CD14-positive monocyte (primary cell): ENCODE data around the gene NUP85. TPM values are rescaled to one million over a fixed set of nuclear protein-coding genes. Genes with fewer than 3 reads are reported as not detected.

Source experiments
- DNase-seq, 3 donors: peaks; one replicate each; pipeline ENCODE4 v3.0.0-alpha.2; 2011 to 2022
- H2AFZ ChIP-seq: 2 replicates; pipeline ENCODE4 v1.6.0; 2012; ENCODE audit warnings: mild to moderate bottlenecking, low read depth, low read length, inconsistent platforms; ENCODE audit not compliant: insufficient read depth, poor library complexity, severe bottlenecking
- H3K27ac ChIP-seq, 2 donors: 1 replicate in 1 of 2; 2 replicates in 1 of 2; pipeline ENCODE4 v1.5.1; 2012 to 2013; ENCODE audit warnings: low read length in 2 of 2, control low read depth in 1 of 2, inconsistent platforms in 1 of 2, low read depth in 1 of 2, mild to moderate bottlenecking in 1 of 2
- H3K27me3 ChIP-seq, 2 donors: one replicate each; pipeline versions ENCODE4 v1.6.0 to v1.6.1; 2011 to 2013; ENCODE audit warnings: low read length in 2 of 2; ENCODE audit not compliant: control insufficient read depth in 2 of 2, insufficient read depth in 2 of 2
- H3K36me3 ChIP-seq, 2 donors: replicated peaks in 1 of 2; 1 replicate in 1 of 2; 2 replicates in 1 of 2; pipeline versions ENCODE4 v1.5.1 to v1.6.1; 2012 to 2013; ENCODE audit warnings: low read length in 2 of 2, control low read depth in 1 of 2, inconsistent platforms in 1 of 2, mild to moderate bottlenecking in 1 of 2; ENCODE audit not compliant: insufficient read depth in 2 of 2, control insufficient read depth in 1 of 2
- H3K4me1 ChIP-seq, 2 donors: 1 replicate in 1 of 2; 2 replicates in 1 of 2; pipeline versions ENCODE4 v1.5.1 to v1.6.1; 2012 to 2013; ENCODE audit warnings: low read length in 2 of 2, control low read depth in 1 of 2, inconsistent platforms in 1 of 2, mild to moderate bottlenecking in 1 of 2, moderate library complexity in 1 of 2; ENCODE audit not compliant: insufficient read depth in 2 of 2, control insufficient read depth in 1 of 2
- H3K4me2 ChIP-seq: replicated peaks from 2 replicates; pipeline ENCODE3; 2012; ENCODE audit warnings: low read length, moderate library complexity, mild to moderate bottlenecking; ENCODE audit not compliant: poor library complexity, severe bottlenecking; ENCODE audit errors: extremely low read depth
- H3K4me3 ChIP-seq, 3 experiments: fragments of 200-600 bp in 1 of 3; sonication (generic) in 1 of 3; replicated peaks in 1 of 3; 1 replicate in 2 of 3; 2 replicates in 1 of 3; pipeline ENCODE4 v1.5.1; 2011 to 2013; ENCODE audit warnings: low read length in 3 of 3, mild to moderate bottlenecking in 3 of 3, control low read depth in 2 of 3, low read depth in 2 of 3, inconsistent platforms in 1 of 3, moderate library complexity in 1 of 3
- H3K79me2 ChIP-seq: 2 replicates; pipeline ENCODE4 v1.6.0; 2012; ENCODE audit warnings: mild to moderate bottlenecking, control low read depth, inconsistent platforms, low read length, moderate library complexity; ENCODE audit not compliant: insufficient read depth
- H3K9ac ChIP-seq: 2 replicates; pipeline ENCODE4 v1.6.0; 2017; ENCODE audit warnings: low read length, mild to moderate bottlenecking; ENCODE audit not compliant: insufficient read depth, poor library complexity, severe bottlenecking
- H3K9me3 ChIP-seq, 2 donors: replicated peaks in 1 of 2; 1 replicate in 1 of 2; 2 replicates in 1 of 2; pipeline versions ENCODE4 v1.5.1 to v1.6.1; 2012 to 2013; ENCODE audit warnings: low read length in 2 of 2, control low read depth in 1 of 2; ENCODE audit not compliant: control insufficient read depth in 1 of 2, insufficient read depth in 1 of 2
- H4K20me1 ChIP-seq: 2 replicates; pipeline ENCODE4 v1.6.0; 2012; ENCODE audit warnings: mild to moderate bottlenecking, low read length, control low read depth, moderate library complexity; ENCODE audit not compliant: insufficient read depth
- H3K27ac Mint-ChIP-seq, 7 donors: one replicate each; pipeline ENCODE4 v1.8.0; 2020; ENCODE audit warnings: mild to moderate bottlenecking in 7 of 7, mixed read lengths in 7 of 7, moderate library complexity in 6 of 7, inconsistent platforms in 2 of 7
- H3K27me3 Mint-ChIP-seq, 3 donors: one replicate each; pipeline ENCODE4 v1.8.0; 2021 to 2022; ENCODE audit warnings: low read depth in 3 of 3, mild to moderate bottlenecking in 3 of 3, mixed read lengths in 3 of 3, moderate library complexity in 3 of 3, inconsistent platforms in 1 of 3
- H3K36me3 Mint-ChIP-seq, 2 donors: one replicate each; pipeline ENCODE4 v1.8.0; 2020; ENCODE audit warnings: mixed read lengths in 2 of 2, inconsistent platforms in 1 of 2, mild to moderate bottlenecking in 1 of 2
- H3K4me1 Mint-ChIP-seq: one replicate; pipeline ENCODE4 v1.8.0; 2020; ENCODE audit warnings: mild to moderate bottlenecking, mixed read lengths
- H3K4me3 Mint-ChIP-seq, 2 donors: one replicate each; pipeline ENCODE4 v1.8.0; 2020; ENCODE audit warnings: mild to moderate bottlenecking in 2 of 2, mixed read lengths in 2 of 2, moderate library complexity in 1 of 2
- H3K9me3 Mint-ChIP-seq, 7 donors: one replicate each; pipeline ENCODE4 v1.8.0; 2020 to 2022; ENCODE audit warnings: mixed read lengths in 7 of 7, mild to moderate bottlenecking in 6 of 7, moderate library complexity in 6 of 7, inconsistent platforms in 2 of 7
- WGBS: methylation state at CpG from one replicate; pipeline ENCODE4 v1.1.5; 2013; ENCODE audit warnings: missing lambda C conversion rate; ENCODE audit not compliant: insufficient coverage; 5-methylcytosine and 5-hydroxymethylcytosine counted together
- intact Hi-C, 2 donors: fragments of 100-400 bp; cut with micrococcal nuclease; formaldehyde crosslinking; loops; one replicate each; pipeline versions ENCODE4 v1.15.0 to v1.15.1; 2023
- polyA plus RNA-seq, 3 donors: library from polyadenylated mRNA; depleted of rRNA in 1 of 3; unstranded in 2 of 3; stranded (reverse) in 1 of 3; fragments of 300-500 nt in 2 of 3; fragments of >200 nt in 1 of 3; fragmentation: Illumina TruSeq in 2 of 3; gene quantifications; 1 replicate in 2 of 3; 2 replicates in 1 of 3; pipeline ENCODE4 v1.2.3, GENCODE V29; 2012 to 2021
- TF ChIP-seq, protein P1 (sequence below): fragments of 200-600 bp; IDR thresholded peaks from one replicate; pipeline ENCODE4 v1.8.0; 2022; ENCODE audit warnings: antibody characterized with exemption, mild to moderate bottlenecking

The NUP85 gene
- polyA plus RNA-seq, 3 donors, result 36.3 to 94.2 (median 38.7) TPM

GRCh38 chr17:75285123-75285522 lies 79.6 kb downstream of the NUP85 start:
- Mint-ChIP-seq H3K27ac (peak overlapping the region in 2 of 7 donors; percentile 25 to 50), H3K36me3 (peaks cover 27 to 48% of the 10 kb centered on the region in 2 donors), H3K4me1 (peaks cover 16% of the 10 kb centered on the region), H3K9me3 (no peaks in the 10 kb centered on the region), H3K4me3 (no peak overlapping the region), H3K27me3 (no peaks in the 10 kb centered on the region)
- intact Hi-C loops, result loop anchor here in 1 of 2 donors (5.0 kb wide), 1 partner anchor 107 kb away; no protein-coding TSS in a partner anchor
- 91% methylated on average over 6 of the region's 6 CpGs for WGBS
- Histone ChIP-seq H3K27me3 (no peaks in the 10 kb centered on the region), H3K9me3 (no peaks in the 10 kb centered on the region), H2AFZ (no peak overlapping the region), H4K20me1 (peaks cover 17% of the 10 kb centered on the region), H3K9ac (no peak overlapping the region), H3K4me3 (no peak overlapping the region), H3K4me2 (no peak overlapping the region), H3K36me3 (peaks cover 29 to 47% of the 10 kb centered on the region in 2 donors), H3K4me1 (peaks cover 10 to 12% of the 10 kb centered on the region in 2 donors), H3K27ac (no peak overlapping the region), H3K79me2 (peaks cover 50% of the 10 kb centered on the region)
- TF ChIP-seq, protein P1, sequence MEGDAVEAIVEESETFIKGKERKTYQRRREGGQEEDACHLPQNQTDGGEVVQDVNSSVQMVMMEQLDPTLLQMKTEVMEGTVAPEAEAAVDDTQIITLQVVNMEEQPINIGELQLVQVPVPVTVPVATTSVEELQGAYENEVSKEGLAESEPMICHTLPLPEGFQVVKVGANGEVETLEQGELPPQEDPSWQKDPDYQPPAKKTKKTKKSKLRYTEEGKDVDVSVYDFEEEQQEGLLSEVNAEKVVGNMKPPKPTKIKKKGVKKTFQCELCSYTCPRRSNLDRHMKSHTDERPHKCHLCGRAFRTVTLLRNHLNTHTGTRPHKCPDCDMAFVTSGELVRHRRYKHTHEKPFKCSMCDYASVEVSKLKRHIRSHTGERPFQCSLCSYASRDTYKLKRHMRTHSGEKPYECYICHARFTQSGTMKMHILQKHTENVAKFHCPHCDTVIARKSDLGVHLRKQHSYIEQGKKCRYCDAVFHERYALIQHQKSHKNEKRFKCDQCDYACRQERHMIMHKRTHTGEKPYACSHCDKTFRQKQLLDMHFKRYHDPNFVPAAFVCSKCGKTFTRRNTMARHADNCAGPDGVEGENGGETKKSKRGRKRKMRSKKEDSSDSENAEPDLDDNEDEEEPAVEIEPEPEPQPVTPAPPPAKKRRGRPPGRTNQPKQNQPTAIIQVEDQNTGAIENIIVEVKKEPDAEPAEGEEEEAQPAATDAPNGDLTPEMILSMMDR, result no peak
- DNase-seq, result no peak

Other genes with a start within 250 kb of the NUP85 start
- not detected for gene HID1, start 232.9 kb upstream of the NUP85 start, polyA plus RNA-seq
- under 1 TPM in 1 of 3 donors, not detected in 2; 0.05 TPM for gene CDR2L, start 218.0 kb upstream of the NUP85 start, polyA plus RNA-seq
- gene MRPL58, start 193.0 kb upstream of the NUP85 start, polyA plus RNA-seq, result 10 to 100 TPM; 18.9 to 52.6 (median 44.4) TPM
- 100 to 1,000 TPM; 139 to 451 (median 437) TPM for gene ATP5PD, start 158.7 kb upstream of the NUP85 start, polyA plus RNA-seq
- gene KCTD2, start 158.5 kb upstream of the NUP85 start, polyA plus RNA-seq, result 10 to 100 TPM in 1 of 3 donors, 1 to 10 TPM in 2; 2.8 to 17.0 (median 2.9) TPM
- 10 to 100 TPM; 26.1 to 99.4 (median 27.0) TPM for gene SLC16A5, start 117.7 kb upstream of the NUP85 start, polyA plus RNA-seq
- 10 to 100 TPM in 1 of 3 donors, 1 to 10 TPM in 2; 1.3 to 11.8 (median 2.1) TPM for gene ARMC7, start 95.7 kb upstream of the NUP85 start, polyA plus RNA-seq
- gene NT5C, start 73.9 kb upstream of the NUP85 start, polyA plus RNA-seq, result 10 to 100 TPM; 27.8 to 45.6 (median 36.2) TPM
- gene JPT1, start 51.2 kb upstream of the NUP85 start, polyA plus RNA-seq, result 100 to 1,000 TPM in 2 of 3 donors, 10 to 100 TPM in 1; 79.7 to 181 (median 156) TPM
- gene SUMO2, start 22.7 kb upstream of the NUP85 start, polyA plus RNA-seq, result 100 to 1,000 TPM in 2 of 3 donors, 10 to 100 TPM in 1; 64.9 to 318 (median 282) TPM
- gene GGA3, start 55.9 kb downstream of the NUP85 start, polyA plus RNA-seq, result 100 to 1,000 TPM in 1 of 3 donors, 10 to 100 TPM in 1, 1 to 10 TPM in 1; 4.3 to 162 (median 15.7) TPM
- gene MRPS7, start 56.2 kb downstream of the NUP85 start, polyA plus RNA-seq, result 100 to 1,000 TPM in 2 of 3 donors, 10 to 100 TPM in 1; 26.7 to 122 (median 101) TPM
- 100 to 1,000 TPM in 1 of 3 donors, 10 to 100 TPM in 2; 66.9 to 103 (median 80.6) TPM for gene MIF4GD, start 65.6 kb downstream of the NUP85 start, polyA plus RNA-seq
- gene SLC25A19, start 83.8 kb downstream of the NUP85 start, polyA plus RNA-seq, result 10 to 100 TPM; 14.4 to 21.5 (median 18.8) TPM
- gene GRB2, start 200.0 kb downstream of the NUP85 start, polyA plus RNA-seq, result 100 to 1,000 TPM; 164 to 338 (median 262) TPM